Right renal cortex interstitium (tissue), 3 donors: ENCODE measurements around the gene RPS5. TPM values are rescaled to one million over a fixed set of nuclear protein-coding genes. Genes with fewer than 3 reads are reported as not detected.
"Not testable (repeated sequence)": the region's sequence is repeated elsewhere in the genome, so short reads cannot be mapped to it uniquely, and the experiment has no call there.

Source experiments
- DNase-seq, 3 donors: peaks; one replicate each; pipeline ENCODE4 v3.0.0-alpha.2; 2013; ENCODE audit warnings: low read depth in 3 of 3, low spot score in 2 of 3
- polyA plus RNA-seq, 3 donors: library from polyadenylated mRNA; unstranded; fragments of 120-200 nt; gene quantifications; one replicate each; pipeline ENCODE4 v1.2.1, GENCODE V29; 2013; ENCODE audit not compliant: insufficient read length in 3 of 3

The RPS5 gene
- polyA plus RNA-seq, 3 donors, result 846 to 997 (median 995) TPM

DNA sequence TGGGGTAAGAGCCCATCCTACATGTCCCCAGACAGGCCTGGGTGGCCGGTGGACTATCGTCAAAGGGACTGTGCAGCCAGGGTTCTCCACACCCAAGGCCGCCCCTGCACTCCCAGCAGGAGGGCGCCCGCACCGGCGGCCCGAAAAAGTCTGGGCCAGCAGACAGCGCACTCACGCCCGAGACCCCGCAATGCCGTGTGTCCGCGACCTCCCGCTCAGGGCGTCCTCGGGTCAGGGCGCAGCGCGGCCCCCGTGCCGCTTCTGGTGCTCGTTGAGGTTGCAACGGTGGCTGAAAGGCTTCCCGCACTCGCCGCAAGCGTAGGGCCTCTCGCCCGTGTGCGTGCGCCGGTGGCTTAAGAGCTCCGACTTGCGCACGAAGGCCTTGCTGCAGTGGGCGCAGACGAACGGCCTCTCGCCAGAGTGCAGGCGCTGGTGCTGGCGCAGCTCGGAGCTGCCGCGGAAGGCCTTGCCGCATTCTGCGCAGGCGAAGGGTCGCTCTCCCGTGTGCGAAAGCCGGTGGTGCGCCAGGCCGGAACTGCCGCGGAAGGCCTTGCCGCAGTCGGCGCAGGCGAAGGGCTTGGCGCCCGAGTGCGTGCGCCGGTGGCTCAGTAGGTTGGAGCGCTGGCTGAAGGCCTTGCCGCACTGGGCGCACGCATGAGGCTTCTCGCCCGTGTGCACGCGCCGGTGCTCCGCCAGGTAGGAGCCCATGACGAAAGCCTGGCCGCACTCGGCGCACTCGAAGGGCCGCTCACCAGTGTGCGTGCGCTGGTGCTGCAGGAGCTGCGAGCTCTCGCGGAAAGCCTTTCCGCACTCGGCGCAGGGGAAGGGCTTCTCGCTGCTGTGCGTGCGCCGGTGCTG, 30.9 kb upstream of the RPS5 start:
- DNase-seq, result no peak

- no peak for DNase-seq
Observed at GRCh38 chr19:58356766-58357480, 30.1 kb upstream of the RPS5 start.

DNA sequence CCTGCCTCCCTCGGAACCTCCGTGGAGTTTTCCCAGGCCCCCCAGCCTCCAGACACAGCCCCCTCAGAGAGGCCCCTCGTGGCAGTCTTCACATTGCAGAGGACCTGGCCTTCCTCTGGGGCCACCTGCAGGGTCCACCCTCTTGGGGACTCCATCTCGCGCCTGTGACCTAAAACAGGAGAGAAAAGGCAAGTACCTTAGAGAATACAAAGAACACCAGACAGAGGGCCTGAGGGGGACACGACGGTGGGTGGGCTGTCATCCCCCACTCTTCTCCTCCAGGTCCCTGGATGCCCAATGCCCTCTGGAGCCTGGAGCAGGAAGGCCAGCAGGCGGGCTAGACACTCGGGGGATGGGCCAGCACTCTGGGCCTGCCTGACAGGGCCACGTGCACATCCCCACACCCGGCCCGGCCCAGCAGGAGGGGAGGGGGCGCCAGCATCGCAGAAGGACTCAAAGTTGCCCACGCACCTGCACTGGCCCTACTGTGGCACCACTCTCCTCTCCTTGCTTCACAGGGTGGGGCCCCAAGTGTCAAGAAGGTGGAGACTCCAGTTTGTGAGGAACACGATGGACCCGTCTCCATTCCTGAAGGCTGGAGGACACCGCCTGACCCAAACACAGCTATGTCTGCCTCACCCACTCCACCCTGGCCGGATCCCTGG, 29.5 kb upstream of the RPS5 start:
- DNase-seq, result no peak

DNA sequence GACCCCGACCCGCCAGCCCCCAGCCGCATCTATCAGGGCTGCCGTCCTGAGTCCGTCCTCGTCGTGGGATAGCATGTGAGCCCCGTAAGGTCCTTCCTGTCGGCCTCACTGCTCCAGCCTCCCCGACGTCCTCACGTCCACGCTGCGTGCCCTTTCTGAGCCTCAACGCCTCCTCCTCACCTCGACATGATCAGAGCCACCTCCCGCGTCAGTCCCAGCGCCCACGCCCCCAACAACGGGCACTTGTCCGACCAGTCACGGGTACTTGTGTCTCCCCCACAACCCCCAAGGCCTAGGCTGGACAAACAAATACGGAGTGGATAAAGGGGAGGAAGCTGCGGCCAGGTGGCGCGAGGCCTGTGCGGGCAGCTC, 25.2 kb upstream of the RPS5 start:
- no peak for DNase-seq

DNA sequence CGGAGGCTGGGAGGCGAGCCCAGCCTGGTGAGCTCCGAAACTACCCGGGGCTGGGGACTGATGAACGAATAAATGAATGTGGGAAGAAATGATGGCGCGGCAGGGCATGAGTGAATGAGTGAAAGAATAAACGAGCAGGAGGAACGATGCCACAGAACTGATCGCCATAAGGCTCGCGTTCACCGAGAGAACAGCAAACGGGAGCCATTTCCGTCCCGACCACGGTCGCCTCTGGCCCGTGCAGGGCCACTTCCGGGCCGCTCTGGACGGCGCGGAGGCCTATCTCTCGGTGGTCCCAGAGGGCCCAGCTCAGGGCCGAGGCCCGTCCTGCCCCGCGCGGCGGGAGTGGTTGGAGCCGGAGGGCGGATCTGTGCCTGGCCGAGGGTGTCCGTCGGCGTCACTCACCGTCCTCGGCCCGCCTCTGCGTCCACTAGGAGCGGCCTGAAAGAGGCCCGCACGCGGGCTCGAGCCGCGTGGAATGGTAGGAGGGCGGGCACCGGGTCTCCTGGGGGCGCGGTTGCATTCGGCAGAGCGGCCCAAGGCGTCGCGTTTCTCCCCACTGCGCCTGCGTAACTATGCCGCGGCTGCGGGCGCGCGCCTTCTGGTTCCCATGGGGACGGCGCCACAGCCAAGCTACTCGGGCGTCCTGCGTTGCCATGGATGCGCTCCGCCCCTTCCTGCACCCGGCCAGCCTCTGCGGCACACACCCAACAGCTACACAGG, 24.6 kb upstream of the RPS5 start, which contains the start of gene ZNF497:
Gene ZNF497, minus strand, starts transcription at position 480 of the 723 bp plus-strand sequence. CDS start 5,116 bp downstream, outside the sequence.
- DNase-seq, result peak; percentile 86 to 89 (median 89)

- DNase-seq, result no peak
Observed at GRCh38 chr19:58364146-58364545, 22.9 kb upstream of the RPS5 start.

- DNase-seq, result no peak
Observed at GRCh38 chr19:58366585-58367430, 20.3 kb upstream of the RPS5 start.

- no peak for DNase-seq
Observed at GRCh38 chr19:58367698-58368454, 19.2 kb upstream of the RPS5 start.

GRCh38 chr19:58368561-58369360, 18.3 kb upstream of the RPS5 start:
- DNase-seq, result no peak

- no peak for DNase-seq
Observed at GRCh38 chr19:58372311-58373133, 14.5 kb upstream of the RPS5 start.

GRCh38 chr19:58374200-58374599, 12.9 kb upstream of the RPS5 start:
- no peak for DNase-seq

- DNase-seq, result not testable (repeated sequence)
Observed at GRCh38 chr19:58376724-58377123, 10.3 kb upstream of the RPS5 start.

GRCh38 chr19:58379246-58379645, 7.8 kb upstream of the RPS5 start:
- DNase-seq, result no peak

GRCh38 chr19:58380037-58380661, 6.9 kb upstream of the RPS5 start:
- no peak for DNase-seq

DNA sequence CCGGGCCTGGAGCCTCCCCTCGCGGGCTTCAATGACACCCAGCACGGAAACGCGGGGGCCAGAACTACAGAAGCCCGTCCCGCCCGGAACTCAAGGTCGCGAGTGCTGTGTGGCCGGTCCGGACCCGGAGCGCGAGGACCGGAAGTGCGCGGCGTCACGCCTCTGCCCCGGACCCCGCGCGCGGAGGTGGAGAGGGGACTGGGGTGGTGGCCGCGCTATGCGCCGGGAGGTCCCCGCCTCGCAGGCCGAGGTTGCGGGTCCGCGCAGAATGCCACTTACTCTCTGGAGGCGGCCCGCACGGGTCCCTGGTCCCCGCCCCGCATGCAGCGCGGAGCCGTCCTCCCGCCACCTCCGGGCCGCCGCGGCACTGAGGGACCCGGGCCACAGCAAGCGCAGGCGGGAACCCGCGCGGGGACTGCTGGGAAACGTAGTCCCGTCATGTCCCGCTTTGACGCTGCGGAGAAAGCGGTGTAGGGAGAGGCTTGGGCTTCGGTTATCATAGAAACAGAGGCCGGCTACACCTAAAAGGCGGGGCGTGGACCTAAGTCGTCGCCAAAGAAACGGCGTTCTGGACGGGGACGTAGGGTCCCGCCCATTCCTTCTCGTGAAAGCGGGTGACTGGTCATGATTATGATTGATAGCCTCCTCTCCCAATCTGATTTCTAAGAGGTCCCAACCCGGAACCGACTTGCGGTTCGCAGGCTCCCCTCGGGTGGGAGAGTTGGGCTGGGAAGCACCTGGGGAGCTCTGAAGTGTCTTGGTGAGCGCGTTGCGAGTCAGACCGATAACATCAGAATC, 6.2 kb upstream of the RPS5 start, which contains the start of gene ZNF837:
Gene ZNF837, minus strand, starts transcription at position 369 of the 798 bp plus-strand sequence. CDS start 11,698 bp downstream, outside the sequence.
- peak; percentile 97 to 99 (median 98) for DNase-seq
